ENCODE data around the gene SLC7A7. TPM values are rescaled to one million over a fixed set of nuclear protein-coding genes. Genes with fewer than 3 reads are reported as not detected.

SLC7A7 gene
- total and polyA plus RNA-seq, 9 of the 15 experiments (the other 6 are each of a cell fraction or from before 2014, with no cell fraction given) = 0.07 to 0.68 (median 0.41) TPM

DNA sequence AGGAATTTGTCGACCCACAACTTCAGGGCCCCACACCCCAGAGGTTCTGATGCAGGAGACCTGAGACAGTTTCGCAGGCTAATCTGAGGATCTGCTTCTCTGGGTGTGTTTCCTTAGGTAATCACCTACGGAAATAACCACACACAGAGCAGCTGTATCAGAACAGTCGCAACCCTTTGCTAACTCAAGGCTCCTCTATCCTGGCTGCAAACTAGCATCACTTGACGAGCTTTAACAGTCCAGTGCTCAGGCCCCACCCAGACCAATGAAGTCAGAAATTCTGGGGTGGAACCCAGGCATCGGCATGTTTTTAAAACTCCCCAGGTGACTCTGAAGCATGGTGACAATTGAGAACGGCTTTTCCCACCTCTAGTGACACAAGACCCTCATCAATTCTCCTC is 20.7 kb downstream of the SLC7A7 start:
- H3K9me3 ChIP-seq (replicated peaks; ENCODE audit: control insufficient read depth, insufficient read depth, low read depth, low read length) = no peaks in the 10 kb centered on the region
- no peak overlapping the region for H3K9ac ChIP-seq (ENCODE audit: insufficient read depth in 1 of 2, low read depth in 2 of 2, low read length in 2 of 2)
- no peak for TF ChIP-seq EZH2 (IDR thresholded peaks at IDR 0.05; ENCODE audit: borderline replicate concordance, low read depth, low read length)
- TF ChIP-seq MBD2 (IDR thresholded peaks at IDR 0.05; ENCODE audit: borderline replicate concordance, low read depth) = no peak
- TF ChIP-seq ATF7 (IDR thresholded peaks at IDR 0.05) = no peak
- TF ChIP-seq POU5F1 (IDR thresholded peaks at IDR 0.05; ENCODE audit: borderline replicate concordance, low read depth, low read length, partially characterized antibody) = no peak
- no peak for TF ChIP-seq CBX1 (IDR thresholded peaks at IDR 0.05; ENCODE audit: low read depth)
- TF ChIP-seq, protein P1, sequence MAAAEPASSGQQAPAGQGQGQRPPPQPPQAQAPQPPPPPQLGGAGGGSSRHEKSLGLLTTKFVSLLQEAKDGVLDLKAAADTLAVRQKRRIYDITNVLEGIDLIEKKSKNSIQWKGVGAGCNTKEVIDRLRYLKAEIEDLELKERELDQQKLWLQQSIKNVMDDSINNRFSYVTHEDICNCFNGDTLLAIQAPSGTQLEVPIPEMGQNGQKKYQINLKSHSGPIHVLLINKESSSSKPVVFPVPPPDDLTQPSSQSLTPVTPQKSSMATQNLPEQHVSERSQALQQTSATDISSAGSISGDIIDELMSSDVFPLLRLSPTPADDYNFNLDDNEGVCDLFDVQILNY (CRISPR knock-in tag; IDR thresholded peaks at IDR 0.05) = no peak
- TF ChIP-seq ETV6 (IDR thresholded peaks at IDR 0.05; ENCODE audit: borderline replicate concordance in 1 of 2, low read depth in 2 of 2, low read length in 1 of 2) = no peak
- no peak for TF ChIP-seq ETV6 (CRISPR knock-in tag; IDR thresholded peaks at IDR 0.05; ENCODE audit: borderline replicate concordance)
- TF ChIP-seq NCOA6 (IDR thresholded peaks at IDR 0.05) = no peak
- TF ChIP-seq ASH1L (IDR thresholded peaks at IDR 0.05; ENCODE audit: borderline replicate concordance, low read depth, partially characterized antibody) = no peak
- TF ChIP-seq ZNF212 (CRISPR knock-in tag; IDR thresholded peaks at IDR 0.05) = no peak
- TF ChIP-seq, protein P2, sequence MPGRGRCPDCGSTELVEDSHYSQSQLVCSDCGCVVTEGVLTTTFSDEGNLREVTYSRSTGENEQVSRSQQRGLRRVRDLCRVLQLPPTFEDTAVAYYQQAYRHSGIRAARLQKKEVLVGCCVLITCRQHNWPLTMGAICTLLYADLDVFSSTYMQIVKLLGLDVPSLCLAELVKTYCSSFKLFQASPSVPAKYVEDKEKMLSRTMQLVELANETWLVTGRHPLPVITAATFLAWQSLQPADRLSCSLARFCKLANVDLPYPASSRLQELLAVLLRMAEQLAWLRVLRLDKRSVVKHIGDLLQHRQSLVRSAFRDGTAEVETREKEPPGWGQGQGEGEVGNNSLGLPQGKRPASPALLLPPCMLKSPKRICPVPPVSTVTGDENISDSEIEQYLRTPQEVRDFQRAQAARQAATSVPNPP (IDR thresholded peaks at IDR 0.05; ENCODE audit: borderline replicate concordance, insufficient read depth, insufficient read length) = no peak
- TF ChIP-seq, protein P3, sequence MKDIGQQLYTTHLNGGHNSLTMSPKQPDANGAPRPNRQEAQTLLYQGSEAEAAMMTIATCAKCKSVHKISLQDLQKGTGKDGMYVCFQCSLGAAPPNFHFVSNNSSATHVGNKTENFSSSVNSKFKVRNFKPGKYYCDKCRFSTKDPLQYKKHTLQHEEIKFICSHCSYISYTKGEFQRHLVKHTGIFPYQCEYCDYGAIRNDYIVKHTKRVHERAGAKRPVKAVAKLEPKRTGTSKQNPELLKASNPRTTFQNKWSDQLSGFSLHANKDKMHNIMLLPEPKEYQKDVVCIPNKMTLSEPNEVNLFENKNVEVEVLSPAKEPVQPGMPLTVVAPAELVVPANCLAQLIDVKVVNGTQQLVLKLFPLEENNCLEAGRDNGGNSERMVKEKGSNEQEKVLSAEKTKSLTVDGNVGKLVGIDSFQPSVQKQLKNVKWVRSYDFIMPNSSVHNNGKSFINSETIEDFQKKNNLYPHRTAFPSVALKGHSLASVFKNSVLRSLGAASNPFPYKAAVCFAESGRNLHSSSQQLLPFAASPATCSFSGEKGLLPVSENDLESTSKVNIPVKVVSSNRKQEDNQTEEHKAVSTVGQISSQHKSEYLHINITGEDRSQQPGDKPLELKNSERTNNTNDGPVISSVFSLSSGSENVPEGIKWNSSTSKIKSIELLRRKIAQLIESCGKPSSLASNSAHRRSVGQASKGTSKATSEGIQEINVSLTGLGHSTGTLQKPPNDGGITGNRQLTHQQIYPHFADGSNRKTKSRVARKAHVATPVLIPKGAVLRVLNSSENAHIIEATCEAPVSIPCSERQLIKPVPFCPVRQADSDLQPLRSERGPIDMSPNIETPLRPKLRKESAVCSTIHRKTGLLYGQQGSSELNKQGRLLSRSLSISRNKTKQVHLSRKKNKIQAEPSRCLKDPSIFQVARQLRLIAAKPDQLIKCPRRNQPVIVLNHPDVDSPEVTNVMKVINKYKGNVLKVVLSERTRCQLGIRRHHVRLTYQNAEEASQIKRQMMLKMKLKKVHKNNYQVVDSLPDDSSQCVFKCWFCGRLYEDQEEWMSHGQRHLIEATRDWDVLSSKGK (CRISPR knock-in tag; IDR thresholded peaks at IDR 0.05) = no peak
- TF ChIP-seq NR2C1 (IDR thresholded peaks at IDR 0.05) = no peak
- TF ChIP-seq NR2C1 (tag; IDR thresholded peaks at IDR 0.05) = no peak
- H3K4me2 ChIP-seq (ENCODE audit: insufficient read depth, low read length) = no peak overlapping the region
- ChIA-PET POLR2A (interaction anchor here (1.5 kb wide), 1 partner anchor 13 kb away, joined by 5 read pairs; no protein-coding TSS in a partner anchor), CTCF (ENCODE audit: low intra/inter-chr PET ratio) (no interaction called here)
- FAIRE-seq (no peak), ATAC-seq (no peak), DNase-seq (ENCODE audit: extremely low read depth in 1 of 4, low spot score in 3 of 4) (no peak)
- WGBS (ENCODE audit: insufficient coverage, low coverage, missing lambda C conversion rate) = 18% methylated on average over 7 of the region's 7 CpGs
- in situ Hi-C loops (cut with MboI) = no loop called here
- H3K4me3 ChIP-seq = no peak overlapping the region
- no peaks in the 10 kb centered on the region for H4K20me1 ChIP-seq (replicated peaks; ENCODE audit: control insufficient read depth, insufficient read depth, low read length)
- H3K4me1 ChIP-seq (replicated peaks in 1 of 2; ENCODE audit: control insufficient read depth in 2 of 2, insufficient read depth in 2 of 2, low read length in 2 of 2) = peaks cover 18 to 22% of the 10 kb centered on the region in 2 experiments; a peak in 4 of 5 replicates
- BruUV-seq (replicated peaks) = no TSS peak
- no peak overlapping the region for H2AFZ ChIP-seq (ENCODE audit: low read depth, low read length)
- H3K79me2 ChIP-seq (ENCODE audit: control insufficient read depth, insufficient read depth, low read length) = no peaks in the 10 kb centered on the region
- no peaks in the 10 kb centered on the region for H3K36me3 ChIP-seq (ENCODE audit: control insufficient read depth, insufficient read depth, low read length)
- intact Hi-C loops (cut with micrococcal nuclease) = no loop called here
- no peak overlapping the region for H3K27ac ChIP-seq (ENCODE audit: extremely low read depth, low read depth, low read length)
- no peaks in the 10 kb centered on the region for H3K9me1 ChIP-seq (ENCODE audit: control insufficient read depth, insufficient read depth, low read length)
- no peaks in the 10 kb centered on the region for H3K27me3 ChIP-seq (ENCODE audit: control insufficient read depth in 2 of 2, insufficient read depth in 2 of 2, low read length in 2 of 2)
